Measurements from ENCODE around the gene ANXA3. TPM values are rescaled to one million over a fixed set of nuclear protein-coding genes. Genes with fewer than 3 reads are reported as not detected.

Gene ANXA3
- total and polyA plus RNA-seq, 12 donors: 0.72 to 14.1 (median 3.8) TPM

- no peak for TF ChIP-seq POLR2A (IDR thresholded peaks at IDR 0.05)
- TF ChIP-seq CTCF (IDR thresholded peaks at IDR 0.05): no peak
- Histone ChIP-seq H3K27ac (no peak overlapping the region), H3K4me3 (no peak overlapping the region), H3K27me3 (peaks cover 21% of the 10 kb centered on the region), H3K4me1 (replicated peaks in 1 of 2) (peaks cover 0 to 13% of the 10 kb centered on the region in 2 donors), H3K9me3 (replicated peaks in 1 of 3) (no peaks in the 10 kb centered on the region), H3K36me3 (replicated peaks in 1 of 2) (no peaks in the 10 kb centered on the region)
- no peak for DNase-seq
- WGBS, 4 donors: 47 to 77% (median 69%) methylated on average over 10 of the region's 10 CpGs
- intact Hi-C loops (cut with DNase I): no loop called here
Observed at GRCh38 chr4:78552389-78553042, 946 bp downstream of the ANXA3 start.

- H3K9me3 ChIP-seq (replicated peaks in 1 of 3): no peaks in the 10 kb centered on the region
- peaks cover 21% of the 10 kb centered on the region for H3K27me3 ChIP-seq
- DNase-seq: no peak
- H3K4me1 ChIP-seq (replicated peaks in 1 of 2): peaks cover 0 to 13% of the 10 kb centered on the region in 2 donors
- H3K27ac ChIP-seq: no peak overlapping the region
- intact Hi-C loops (cut with DNase I): no loop called here
- TF ChIP-seq POLR2A (IDR thresholded peaks at IDR 0.05) (no peak), CTCF (IDR thresholded peaks at IDR 0.05) (no peak)
- 78 to 91% (median 84%) methylated on average over 3 of the region's 3 CpGs for WGBS, 4 donors
- H3K36me3 ChIP-seq (replicated peaks in 1 of 2): no peaks in the 10 kb centered on the region
- no peak overlapping the region for H3K4me3 ChIP-seq
Observed at GRCh38 chr4:78553043-78553396, 1.4 kb downstream of the ANXA3 start.

GRCh38 chr4:78553529-78554060, 2.0 kb downstream of the ANXA3 start:
- Histone ChIP-seq H3K36me3 (replicated peaks in 1 of 2) (no peaks in the 10 kb centered on the region), H3K9me3 (replicated peaks in 1 of 3) (no peaks in the 10 kb centered on the region), H3K4me3 (no peak overlapping the region), H3K27me3 (peaks cover 21% of the 10 kb centered on the region), H3K4me1 (replicated peaks in 1 of 2) (peaks cover 0 to 13% of the 10 kb centered on the region in 2 donors), H3K27ac (no peak overlapping the region)
- intact Hi-C loops (cut with DNase I): no loop called here
- DNase-seq: no peak
- TF ChIP-seq POLR2A (IDR thresholded peaks at IDR 0.05) (no peak), CTCF (IDR thresholded peaks at IDR 0.05) (no peak)

- intact Hi-C loops (cut with DNase I): no loop called here
- no peak overlapping the region for H3K4me3 ChIP-seq
- DNase-seq: no peak
- WGBS, 4 donors: 78 to 86% (median 80%) methylated on average over 4 of the region's 4 CpGs
- H3K27me3 ChIP-seq: peaks cover 2% of the 10 kb centered on the region
- TF ChIP-seq POLR2A (IDR thresholded peaks at IDR 0.05): no peak
- no peak overlapping the region for H3K27ac ChIP-seq
- no peaks in the 10 kb centered on the region for H3K36me3 ChIP-seq (replicated peaks in 1 of 2)
- H3K4me1 ChIP-seq (replicated peaks in 1 of 2): peaks cover 0 to 12% of the 10 kb centered on the region in 2 donors
- no peaks in the 10 kb centered on the region for H3K9me3 ChIP-seq (replicated peaks in 1 of 3)
Observed at GRCh38 chr4:78556665-78557064, 5.1 kb downstream of the ANXA3 start.

GRCh38 chr4:78557841-78558240, 6.3 kb downstream of the ANXA3 start:
- DNase-seq: no peak
- intact Hi-C loops (cut with DNase I): no loop called here
- H3K27me3 ChIP-seq: no peaks in the 10 kb centered on the region
- TF ChIP-seq POLR2A (IDR thresholded peaks at IDR 0.05) (no peak), CTCF (IDR thresholded peaks at IDR 0.05) (no peak)
- whole genome bisulfite sequencing, 4 donors: 62 to 77% (median 70%) methylated on average over 2 of the region's 2 CpGs
- no peaks in the 10 kb centered on the region for H3K9me3 ChIP-seq (replicated peaks in 1 of 3)
- H3K4me1 ChIP-seq (replicated peaks in 1 of 2): peaks cover 0 to 6% of the 10 kb centered on the region in 2 donors
- H3K27ac ChIP-seq: no peak overlapping the region
- no peaks in the 10 kb centered on the region for H3K36me3 ChIP-seq (replicated peaks in 1 of 2)
- H3K4me3 ChIP-seq: no peak overlapping the region

Measured in adrenal gland (tissue), 12 donors.